Measurements from ENCODE around the gene UBE2I. TPM values are rescaled to one million over a fixed set of nuclear protein-coding genes. Genes with fewer than 3 reads are reported as not detected.
"Not testable (repeated sequence)": the region's sequence is repeated elsewhere in the genome, so short reads cannot be mapped to it uniquely, and the experiment has no call there.

The UBE2I gene
- polyA plus RNA-seq, 4 donors = 164 to 183 (median 167) TPM

- no peak for DNase-seq (ENCODE audit: low read depth in 4 of 4, low spot score in 3 of 4)
Observed at GRCh38 chr16:1326946-1327618, 17.6 kb downstream of the UBE2I start.

GRCh38 chr16:1327619-1327947 is 18.1 kb downstream of the UBE2I start:
- DNase-seq (ENCODE audit: low read depth in 4 of 4, low spot score in 3 of 4) = no peak

GRCh38 chr16:1328136-1328535 is 18.7 kb downstream of the UBE2I start:
- not testable (repeated sequence) for DNase-seq (ENCODE audit: low read depth in 4 of 4, low spot score in 3 of 4)

- DNase-seq (ENCODE audit: low read depth in 4 of 4, low spot score in 3 of 4) = not testable (repeated sequence)
Observed at GRCh38 chr16:1328961-1329360, 19.5 kb downstream of the UBE2I start.

GRCh38 chr16:1330260-1330914 is 21.0 kb downstream of the UBE2I start:
- no peak for DNase-seq (ENCODE audit: low read depth in 4 of 4, low spot score in 3 of 4)

GRCh38 chr16:1330931-1331711 is 21.7 kb downstream of the UBE2I start:
- no peak for DNase-seq (ENCODE audit: low read depth in 4 of 4, low spot score in 3 of 4)

- peak in 3 of 4 donors; percentile 55 to 82 (median 64) for DNase-seq (ENCODE audit: low read depth in 4 of 4, low spot score in 3 of 4)
Observed at GRCh38 chr16:1331712-1332617, 22.5 kb downstream of the UBE2I start.

- no peak for DNase-seq (ENCODE audit: low read depth in 4 of 4, low spot score in 3 of 4)
Observed at GRCh38 chr16:1332618-1333148, 23.2 kb downstream of the UBE2I start.

- no peak for DNase-seq (ENCODE audit: low read depth in 4 of 4, low spot score in 3 of 4)
Observed at GRCh38 chr16:1333149-1333812, 23.8 kb downstream of the UBE2I start, which contains the start of gene BAIAP3. TSS of gene BAIAP3 (plus strand) at chr16:1333645. CDS start at chr16:1338550, 4,905 bp downstream.

- no peak for DNase-seq (ENCODE audit: low read depth in 4 of 4, low spot score in 3 of 4)
Observed at GRCh38 chr16:1333854-1334700, 24.6 kb downstream of the UBE2I start.

- no peak for DNase-seq (ENCODE audit: low read depth in 4 of 4, low spot score in 3 of 4)
Observed at GRCh38 chr16:1334739-1335138, 25.3 kb downstream of the UBE2I start.

- no peak for DNase-seq (ENCODE audit: low read depth in 4 of 4, low spot score in 3 of 4)
Observed at GRCh38 chr16:1335211-1335971, 26.0 kb downstream of the UBE2I start.

- no peak for DNase-seq (ENCODE audit: low read depth in 4 of 4, low spot score in 3 of 4)
Observed at GRCh38 chr16:1335996-1336395, 26.6 kb downstream of the UBE2I start.

- DNase-seq (ENCODE audit: low read depth in 4 of 4, low spot score in 3 of 4) = no peak
Observed at GRCh38 chr16:1336619-1337018, 27.2 kb downstream of the UBE2I start.

- no peak for DNase-seq (ENCODE audit: low read depth in 4 of 4, low spot score in 3 of 4)
Observed at GRCh38 chr16:1337486-1337885, 28.1 kb downstream of the UBE2I start.

GRCh38 chr16:1338119-1338730 is 28.8 kb downstream of the UBE2I start:
- DNase-seq (ENCODE audit: low read depth in 4 of 4, low spot score in 3 of 4) = no peak

GRCh38 chr16:1338855-1339675 is 29.6 kb downstream of the UBE2I start:
- no peak for DNase-seq (ENCODE audit: low read depth in 4 of 4, low spot score in 3 of 4)

Data from left renal pelvis (tissue), 4 donors.